ENCODE measurements around the gene RGS14.
"Not testable (repeated sequence)": the region's sequence is repeated elsewhere in the genome, so short reads cannot be mapped to it uniquely, and the experiment has no call there.

RGS14 gene

GRCh38 chr5:177365845-177366527, 8.3 kb downstream of the RGS14 start:
- no peak for DNase-seq

- no peak for DNase-seq
Measured at GRCh38 chr5:177366528-177367322, 9.0 kb downstream of the RGS14 start.

GRCh38 chr5:177367323-177367848, 9.7 kb downstream of the RGS14 start:
- no peak for DNase-seq

GRCh38 chr5:177367981-177368868, 10.5 kb downstream of the RGS14 start:
- no peak for DNase-seq

GRCh38 chr5:177368869-177369644, 11.3 kb downstream of the RGS14 start:
- no peak for DNase-seq

- no peak for DNase-seq
Measured at GRCh38 chr5:177369645-177370440, 12.1 kb downstream of the RGS14 start.

- no peak for DNase-seq
Measured at GRCh38 chr5:177370488-177371119, 12.9 kb downstream of the RGS14 start.

GRCh38 chr5:177371120-177372033, 13.7 kb downstream of the RGS14 start:
- DNase-seq, result no peak

GRCh38 chr5:177372034-177372896, 14.5 kb downstream of the RGS14 start:
- DNase-seq, result no peak

- no peak for DNase-seq
Measured at GRCh38 chr5:177372910-177373309, 15.2 kb downstream of the RGS14 start.

GRCh38 chr5:177373806-177374205, 16.1 kb downstream of the RGS14 start:
- no peak for DNase-seq

- no peak for DNase-seq
Measured at GRCh38 chr5:177374211-177374610, 16.5 kb downstream of the RGS14 start.

GRCh38 chr5:177375516-177375915, 17.8 kb downstream of the RGS14 start:
- DNase-seq, result not testable (repeated sequence)

GRCh38 chr5:177376107-177376506, 18.4 kb downstream of the RGS14 start:
- DNase-seq, result no peak

GRCh38 chr5:177377851-177378776, 20.4 kb downstream of the RGS14 start:
- DNase-seq, result no peak

GRCh38 chr5:177378884-177379883, 21.5 kb downstream of the RGS14 start:
- no peak for DNase-seq

Data from activated gamma-delta T cell (primary cell).